ENCODE measurements around the gene MYD88. TPM values are rescaled to one million over a fixed set of nuclear protein-coding genes. Genes with fewer than 3 reads are reported as not detected.

Gene MYD88
- polyA plus RNA-seq, 1 donor (not counting 4 experiments of a cell fraction or from before 2014, with no cell fraction given), result 44.0 TPM

GRCh38 chr3:38154033-38154494, 15.6 kb downstream of the MYD88 start:
- DNase-seq (ENCODE audit: low read depth, low spot score) (no peak), FAIRE-seq (peak; percentile 88)
- H4K20me1 ChIP-seq (ENCODE audit: control insufficient read depth, extremely low read depth, insufficient read depth, low read length), result no peaks in the 10 kb centered on the region
- H3K27me3 ChIP-seq (ENCODE audit: control insufficient read depth, extremely low read depth, insufficient read depth, low read length), result no peaks in the 10 kb centered on the region
- peak overlapping the region; percentile 52 for H3K9ac ChIP-seq (ENCODE audit: control insufficient read depth, extremely low read depth, insufficient read depth, low read length)
- peak overlapping the region; percentile 68 for H3K4me2 ChIP-seq (ENCODE audit: control insufficient read depth, extremely low read depth, insufficient read depth, low read depth, low read length)
- TF ChIP-seq EZH2 (IDR thresholded peaks at IDR 0.05; ENCODE audit: low read length), result no peak
- peaks cover 64% of the 10 kb centered on the region for H3K4me1 ChIP-seq (ENCODE audit: control insufficient read depth, extremely low read depth, insufficient read depth, low read length)
- H3K9me1 ChIP-seq (ENCODE audit: control insufficient read depth, extremely low read depth, insufficient read depth, low read length), result no peaks in the 10 kb centered on the region
- peak overlapping the region; percentile 89 for H3K27ac ChIP-seq (ENCODE audit: control insufficient read depth, insufficient read depth, low read length)
- dilution Hi-C loops (cut with MboI; ENCODE audit: extremely low pct_ligation_motif_present, low sequenced_read_pairs), result no loop called here
- no peaks in the 10 kb centered on the region for H3K79me2 ChIP-seq (ENCODE audit: control insufficient read depth, insufficient read depth, low read length)
- H3K9me3 ChIP-seq (ENCODE audit: control insufficient read depth, low read depth, low read length), result no peaks in the 10 kb centered on the region
- no peaks in the 10 kb centered on the region for H3K36me3 ChIP-seq (ENCODE audit: control insufficient read depth in 2 of 2, extremely low read depth in 1 of 2, insufficient read depth in 2 of 2, low read length in 2 of 2)
- H2AFZ ChIP-seq (ENCODE audit: control insufficient read depth, low read length), result no peak overlapping the region
- H3K4me3 ChIP-seq (ENCODE audit: control insufficient read depth in 2 of 3, extremely low read depth in 1 of 3, insufficient read depth in 2 of 3, low read depth in 1 of 3, low read length in 3 of 3), result peak overlapping the region in 1 of 3 experiments; percentile 22

DNA sequence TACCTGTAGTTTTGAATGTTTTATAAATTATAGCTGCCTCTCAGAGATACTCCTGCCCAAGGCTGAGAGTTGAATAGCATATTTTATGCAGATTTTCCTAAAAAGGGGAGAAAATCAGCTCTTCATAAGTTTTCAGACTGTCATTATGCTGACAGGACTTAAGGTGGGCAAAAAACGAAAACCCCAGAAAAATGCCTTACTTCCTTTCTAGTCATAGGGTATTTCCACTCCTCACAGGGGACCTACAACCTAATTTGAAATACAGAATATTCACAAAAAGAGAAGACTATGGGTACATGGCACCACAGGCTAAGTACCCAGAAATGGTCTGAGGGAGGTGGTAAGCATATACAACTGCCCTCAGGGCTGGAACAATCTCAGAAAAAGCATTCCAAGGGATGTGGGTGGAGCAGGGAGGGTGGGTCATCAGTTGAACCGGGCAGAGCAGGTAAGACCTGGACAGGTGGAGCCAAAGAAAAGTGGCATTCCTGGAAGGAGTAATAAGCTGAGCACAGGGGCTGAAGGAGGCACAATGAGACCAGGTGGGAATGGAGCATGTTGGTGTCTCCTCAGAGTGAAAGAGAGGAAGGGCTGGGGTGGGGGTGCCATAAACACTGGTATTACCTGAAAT, 16.3 kb downstream of the MYD88 start:
- Histone ChIP-seq H3K79me2 (ENCODE audit: control insufficient read depth, insufficient read depth, low read length) (no peaks in the 10 kb centered on the region), H3K9me1 (ENCODE audit: control insufficient read depth, extremely low read depth, insufficient read depth, low read length) (no peaks in the 10 kb centered on the region), H3K27me3 (ENCODE audit: control insufficient read depth, extremely low read depth, insufficient read depth, low read length) (no peaks in the 10 kb centered on the region), H3K36me3 (ENCODE audit: control insufficient read depth in 2 of 2, extremely low read depth in 1 of 2, insufficient read depth in 2 of 2, low read length in 2 of 2) (no peaks in the 10 kb centered on the region), H4K20me1 (ENCODE audit: control insufficient read depth, extremely low read depth, insufficient read depth, low read length) (no peaks in the 10 kb centered on the region), H3K9me3 (ENCODE audit: control insufficient read depth, low read depth, low read length) (no peaks in the 10 kb centered on the region), H3K9ac (ENCODE audit: control insufficient read depth, extremely low read depth, insufficient read depth, low read length) (peak overlapping the region; percentile 52), H3K4me3 (ENCODE audit: control insufficient read depth in 2 of 3, extremely low read depth in 1 of 3, insufficient read depth in 2 of 3, low read depth in 1 of 3, low read length in 3 of 3) (peak overlapping the region in 1 of 3 experiments; percentile 9), H3K27ac (ENCODE audit: control insufficient read depth, insufficient read depth, low read length) (peak overlapping the region; percentile 89), H2AFZ (ENCODE audit: control insufficient read depth, low read length) (no peak overlapping the region), H3K4me1 (ENCODE audit: control insufficient read depth, extremely low read depth, insufficient read depth, low read length) (peaks cover 64% of the 10 kb centered on the region), H3K4me2 (ENCODE audit: control insufficient read depth, extremely low read depth, insufficient read depth, low read depth, low read length) (peak overlapping the region; percentile 68)
- peak; percentile 89 for DNase-seq (ENCODE audit: low read depth, low spot score)
- TF ChIP-seq CTCF (optimal IDR thresholded peaks at IDR 0.05 in 1 of 3, IDR thresholded peaks at IDR 0.05 in 1 of 3, conservative IDR thresholded peaks at IDR 0.05 in 1 of 3; ENCODE audit: extremely low read depth in 1 of 3, insufficient read depth in 2 of 3, low read length in 3 of 3), result no peak
- TF ChIP-seq EZH2 (IDR thresholded peaks at IDR 0.05; ENCODE audit: low read length), result no peak
- peak; percentile 79 for FAIRE-seq
- dilution Hi-C loops (cut with MboI; ENCODE audit: extremely low pct_ligation_motif_present, low sequenced_read_pairs), result no loop called here
